ENCODE results near the gene RBM34. TPM values are rescaled to one million over a fixed set of nuclear protein-coding genes. Genes with fewer than 3 reads are reported as not detected.

Gene RBM34
- total RNA-seq, 2 donors from 2014 or later, result 25.7 to 90.7 TPM

DNA sequence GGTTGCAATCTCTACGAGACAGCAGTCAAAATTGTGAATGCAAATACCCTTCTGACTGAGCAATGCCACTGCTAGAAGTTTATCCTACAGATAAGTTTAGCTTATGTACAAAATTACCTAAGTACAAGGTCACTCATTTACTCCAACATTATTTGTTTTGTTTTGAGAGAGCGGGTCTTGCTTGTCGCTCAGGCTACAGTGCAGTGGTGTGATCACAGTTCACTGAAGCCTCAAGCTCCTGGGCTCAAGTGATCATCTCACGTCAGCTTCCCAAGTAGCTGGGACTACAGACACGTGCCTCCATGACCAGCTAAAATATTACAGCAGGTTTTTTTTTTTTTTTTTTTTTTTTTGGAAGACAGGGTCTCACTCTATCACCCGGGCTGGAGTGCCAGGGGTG is 15.4 kb downstream of the RBM34 start:
- DNase-seq (ENCODE audit: low spot score), result no peak
- H3K9me3 ChIP-seq, result no peaks in the 10 kb centered on the region
- H3K36me3 ChIP-seq, result peaks cover 0 to 2% of the 10 kb centered on the region in 2 donors
- H3K4me3 ChIP-seq, result no peak overlapping the region
- no peak overlapping the region for H3K27ac ChIP-seq
- TF ChIP-seq POLR2AphosphoS5 (IDR thresholded peaks at IDR 0.05), result no peak
- no peak for TF ChIP-seq POLR2A (IDR thresholded peaks at IDR 0.05)
- TF ChIP-seq, protein P1, sequence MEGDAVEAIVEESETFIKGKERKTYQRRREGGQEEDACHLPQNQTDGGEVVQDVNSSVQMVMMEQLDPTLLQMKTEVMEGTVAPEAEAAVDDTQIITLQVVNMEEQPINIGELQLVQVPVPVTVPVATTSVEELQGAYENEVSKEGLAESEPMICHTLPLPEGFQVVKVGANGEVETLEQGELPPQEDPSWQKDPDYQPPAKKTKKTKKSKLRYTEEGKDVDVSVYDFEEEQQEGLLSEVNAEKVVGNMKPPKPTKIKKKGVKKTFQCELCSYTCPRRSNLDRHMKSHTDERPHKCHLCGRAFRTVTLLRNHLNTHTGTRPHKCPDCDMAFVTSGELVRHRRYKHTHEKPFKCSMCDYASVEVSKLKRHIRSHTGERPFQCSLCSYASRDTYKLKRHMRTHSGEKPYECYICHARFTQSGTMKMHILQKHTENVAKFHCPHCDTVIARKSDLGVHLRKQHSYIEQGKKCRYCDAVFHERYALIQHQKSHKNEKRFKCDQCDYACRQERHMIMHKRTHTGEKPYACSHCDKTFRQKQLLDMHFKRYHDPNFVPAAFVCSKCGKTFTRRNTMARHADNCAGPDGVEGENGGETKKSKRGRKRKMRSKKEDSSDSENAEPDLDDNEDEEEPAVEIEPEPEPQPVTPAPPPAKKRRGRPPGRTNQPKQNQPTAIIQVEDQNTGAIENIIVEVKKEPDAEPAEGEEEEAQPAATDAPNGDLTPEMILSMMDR (IDR thresholded peaks at IDR 0.05), result no peak
- WGBS, result 86% methylated on average over 6 of the region's 6 CpGs
- no peaks in the 10 kb centered on the region for H3K27me3 ChIP-seq (replicated peaks; ENCODE audit: insufficient read depth)
- intact Hi-C loops (cut with DNase I), result no loop called here
- no peaks in the 10 kb centered on the region for H3K4me1 ChIP-seq (replicated peaks)

- TF ChIP-seq, protein P1 (IDR thresholded peaks at IDR 0.05), result no peak
- TF ChIP-seq POLR2AphosphoS5 (IDR thresholded peaks at IDR 0.05) (no peak), POLR2A (IDR thresholded peaks at IDR 0.05) (no peak)
- no peak for DNase-seq (ENCODE audit: low spot score)
- Histone ChIP-seq H3K4me1 (replicated peaks) (no peaks in the 10 kb centered on the region), H3K4me3 (no peak overlapping the region), H3K27me3 (replicated peaks; ENCODE audit: insufficient read depth) (no peaks in the 10 kb centered on the region), H3K27ac (no peak overlapping the region), H3K36me3 (no peaks in the 10 kb centered on the region), H3K9me3 (no peaks in the 10 kb centered on the region)
- WGBS, result 93% methylated on average over 4 of the region's 4 CpGs
- intact Hi-C loops (cut with DNase I), result no loop called here
These were observed 18.1 kb downstream of the RBM34 start for GRCh38 chr1:235142991-235143390.

DNA sequence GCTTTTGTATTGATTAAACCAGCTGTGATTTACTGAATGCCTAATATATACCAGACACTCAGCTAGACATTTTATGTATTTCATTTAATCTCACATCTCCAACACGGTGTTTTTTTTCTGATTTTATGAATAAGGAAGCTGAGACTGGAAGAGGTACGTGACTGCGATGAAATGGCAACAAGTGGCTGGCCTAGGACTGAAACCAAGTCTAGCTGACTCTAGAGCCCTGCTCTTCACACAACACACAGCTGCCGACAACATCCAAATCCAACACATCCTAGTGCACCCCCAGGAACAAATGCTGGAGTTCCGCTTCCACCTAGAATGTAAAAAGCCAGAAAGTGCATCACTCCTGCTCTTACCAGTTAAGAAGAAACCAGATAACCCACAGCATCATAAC is 21.7 kb downstream of the RBM34 start:
- no peak for DNase-seq (ENCODE audit: low spot score)
- intact Hi-C loops (cut with DNase I), result no loop called here
- no peak overlapping the region for H3K4me3 ChIP-seq
- peaks cover 0 to 4% of the 10 kb centered on the region in 2 donors for H3K36me3 ChIP-seq
- 87% methylated on average over 5 of the region's 5 CpGs for WGBS
- H3K4me1 ChIP-seq (replicated peaks), result no peaks in the 10 kb centered on the region
- H3K27ac ChIP-seq, result no peak overlapping the region
- no peaks in the 10 kb centered on the region for H3K9me3 ChIP-seq
- TF ChIP-seq POLR2AphosphoS5 (IDR thresholded peaks at IDR 0.05), result no peak
- TF ChIP-seq, protein P1 (IDR thresholded peaks at IDR 0.05), result no peak
- TF ChIP-seq POLR2A (IDR thresholded peaks at IDR 0.05), result no peak
- H3K27me3 ChIP-seq (replicated peaks; ENCODE audit: insufficient read depth), result no peaks in the 10 kb centered on the region

- H3K36me3 ChIP-seq, result peaks cover 0 to 4% of the 10 kb centered on the region in 2 donors
- no peak overlapping the region for H3K27ac ChIP-seq
- no peaks in the 10 kb centered on the region for H3K4me1 ChIP-seq (replicated peaks)
- H3K9me3 ChIP-seq, result no peaks in the 10 kb centered on the region
- TF ChIP-seq POLR2AphosphoS5 (IDR thresholded peaks at IDR 0.05), result no peak
- intact Hi-C loops (cut with DNase I), result no loop called here
- no peaks in the 10 kb centered on the region for H3K27me3 ChIP-seq (replicated peaks; ENCODE audit: insufficient read depth)
- H3K4me3 ChIP-seq, result no peak overlapping the region
- WGBS, result 44% methylated on average over 2 of the region's 2 CpGs
- DNase-seq (ENCODE audit: low spot score), result no peak
These were observed 22.2 kb downstream of the RBM34 start for GRCh38 chr1:235138821-235139220.

GRCh38 chr1:235136111-235136510 is 24.9 kb downstream of the RBM34 start:
- H3K27me3 ChIP-seq (replicated peaks; ENCODE audit: insufficient read depth), result no peaks in the 10 kb centered on the region
- H3K9me3 ChIP-seq, result no peaks in the 10 kb centered on the region
- no peak for DNase-seq (ENCODE audit: low spot score)
- intact Hi-C loops (cut with DNase I), result no loop called here
- no peak overlapping the region for H3K27ac ChIP-seq
- peaks cover 0 to 4% of the 10 kb centered on the region in 2 donors for H3K36me3 ChIP-seq
- TF ChIP-seq POLR2AphosphoS5 (IDR thresholded peaks at IDR 0.05) (no peak), POLR2A (IDR thresholded peaks at IDR 0.05) (no peak)
- TF ChIP-seq, protein P1 (IDR thresholded peaks at IDR 0.05), result no peak
- no peaks in the 10 kb centered on the region for H3K4me1 ChIP-seq (replicated peaks)
- 42% methylated on average over 4 of the region's 4 CpGs for WGBS
- no peak overlapping the region for H3K4me3 ChIP-seq
